DND-41 (cell line): ENCODE results near the gene CXCL9.

Experiments used
- EZH2 ChIP-seq: IDR thresholded peaks from 3 replicates; pipeline ENCODE4 v1.6.1; 2012; ENCODE audit warnings: borderline replicate concordance, low read depth, mild to moderate bottlenecking, moderate library complexity, low read length, inconsistent platforms; ENCODE audit not compliant: severe bottlenecking
- TF ChIP-seq, protein P1 (sequence below): IDR thresholded peaks from 2 replicates; pipeline ENCODE4 v1.5.1; 2012; ENCODE audit warnings: borderline replicate concordance, low read length, moderate library complexity, mild to moderate bottlenecking; ENCODE audit not compliant: poor library complexity, severe bottlenecking; ENCODE audit errors: extremely low read depth

DNA sequence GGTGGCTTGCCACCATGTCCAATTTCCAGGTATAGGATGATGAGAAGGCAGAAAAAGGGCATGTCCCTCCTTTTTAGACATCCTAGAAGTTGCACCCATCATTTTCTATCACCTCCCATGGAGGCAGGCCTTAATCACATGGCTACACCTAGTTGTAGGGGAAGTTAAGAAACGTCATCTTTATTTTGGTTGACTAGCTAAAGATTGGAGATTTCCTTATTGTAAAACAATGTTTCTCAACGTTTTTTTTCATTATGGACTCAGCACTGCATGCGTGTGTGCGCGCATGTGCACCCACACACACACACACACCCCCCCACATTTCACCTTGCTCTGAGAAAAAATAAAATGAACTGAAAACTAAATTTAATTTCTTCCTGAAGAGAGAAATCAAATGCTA, 2.0 kb upstream of the CXCL9 start:
- TF ChIP-seq, protein P1, sequence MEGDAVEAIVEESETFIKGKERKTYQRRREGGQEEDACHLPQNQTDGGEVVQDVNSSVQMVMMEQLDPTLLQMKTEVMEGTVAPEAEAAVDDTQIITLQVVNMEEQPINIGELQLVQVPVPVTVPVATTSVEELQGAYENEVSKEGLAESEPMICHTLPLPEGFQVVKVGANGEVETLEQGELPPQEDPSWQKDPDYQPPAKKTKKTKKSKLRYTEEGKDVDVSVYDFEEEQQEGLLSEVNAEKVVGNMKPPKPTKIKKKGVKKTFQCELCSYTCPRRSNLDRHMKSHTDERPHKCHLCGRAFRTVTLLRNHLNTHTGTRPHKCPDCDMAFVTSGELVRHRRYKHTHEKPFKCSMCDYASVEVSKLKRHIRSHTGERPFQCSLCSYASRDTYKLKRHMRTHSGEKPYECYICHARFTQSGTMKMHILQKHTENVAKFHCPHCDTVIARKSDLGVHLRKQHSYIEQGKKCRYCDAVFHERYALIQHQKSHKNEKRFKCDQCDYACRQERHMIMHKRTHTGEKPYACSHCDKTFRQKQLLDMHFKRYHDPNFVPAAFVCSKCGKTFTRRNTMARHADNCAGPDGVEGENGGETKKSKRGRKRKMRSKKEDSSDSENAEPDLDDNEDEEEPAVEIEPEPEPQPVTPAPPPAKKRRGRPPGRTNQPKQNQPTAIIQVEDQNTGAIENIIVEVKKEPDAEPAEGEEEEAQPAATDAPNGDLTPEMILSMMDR: no peak
- no peak for TF ChIP-seq EZH2
